CD14-positive monocyte (primary cell): Measurements from ENCODE around the gene XPR1. TPM values are rescaled to one million over a fixed set of nuclear protein-coding genes. Genes with fewer than 3 reads are reported as not detected.

Experiments
- DNase-seq, 3 donors: peaks; one replicate each; pipeline ENCODE4 v3.0.0-alpha.2; 2011 to 2022
- H2AFZ ChIP-seq: 2 replicates; pipeline ENCODE4 v1.6.0; 2012; ENCODE audit warnings: mild to moderate bottlenecking, low read depth, low read length, inconsistent platforms; ENCODE audit not compliant: insufficient read depth, poor library complexity, severe bottlenecking
- H3K27ac ChIP-seq, 2 donors: 1 replicate in 1 of 2; 2 replicates in 1 of 2; pipeline ENCODE4 v1.5.1; 2012 to 2013; ENCODE audit warnings: low read length in 2 of 2, control low read depth in 1 of 2, inconsistent platforms in 1 of 2, low read depth in 1 of 2, mild to moderate bottlenecking in 1 of 2
- H3K27me3 ChIP-seq, 2 donors: one replicate each; pipeline versions ENCODE4 v1.6.0 to v1.6.1; 2011 to 2013; ENCODE audit warnings: low read length in 2 of 2; ENCODE audit not compliant: control insufficient read depth in 2 of 2, insufficient read depth in 2 of 2
- H3K36me3 ChIP-seq, 2 donors: replicated peaks in 1 of 2; 1 replicate in 1 of 2; 2 replicates in 1 of 2; pipeline versions ENCODE4 v1.5.1 to v1.6.1; 2012 to 2013; ENCODE audit warnings: low read length in 2 of 2, control low read depth in 1 of 2, inconsistent platforms in 1 of 2, mild to moderate bottlenecking in 1 of 2; ENCODE audit not compliant: insufficient read depth in 2 of 2, control insufficient read depth in 1 of 2
- H3K4me1 ChIP-seq, 2 donors: 1 replicate in 1 of 2; 2 replicates in 1 of 2; pipeline versions ENCODE4 v1.5.1 to v1.6.1; 2012 to 2013; ENCODE audit warnings: low read length in 2 of 2, control low read depth in 1 of 2, inconsistent platforms in 1 of 2, mild to moderate bottlenecking in 1 of 2, moderate library complexity in 1 of 2; ENCODE audit not compliant: insufficient read depth in 2 of 2, control insufficient read depth in 1 of 2
- H3K4me2 ChIP-seq: replicated peaks from 2 replicates; pipeline ENCODE3; 2012; ENCODE audit warnings: low read length, moderate library complexity, mild to moderate bottlenecking; ENCODE audit not compliant: poor library complexity, severe bottlenecking; ENCODE audit errors: extremely low read depth
- H3K4me3 ChIP-seq, 3 experiments: fragments of 200-600 bp in 1 of 3; sonication (generic) in 1 of 3; replicated peaks in 1 of 3; 1 replicate in 2 of 3; 2 replicates in 1 of 3; pipeline ENCODE4 v1.5.1; 2011 to 2013; ENCODE audit warnings: low read length in 3 of 3, mild to moderate bottlenecking in 3 of 3, control low read depth in 2 of 3, low read depth in 2 of 3, inconsistent platforms in 1 of 3, moderate library complexity in 1 of 3
- H3K79me2 ChIP-seq: 2 replicates; pipeline ENCODE4 v1.6.0; 2012; ENCODE audit warnings: mild to moderate bottlenecking, control low read depth, inconsistent platforms, low read length, moderate library complexity; ENCODE audit not compliant: insufficient read depth
- H3K9ac ChIP-seq: 2 replicates; pipeline ENCODE4 v1.6.0; 2017; ENCODE audit warnings: low read length, mild to moderate bottlenecking; ENCODE audit not compliant: insufficient read depth, poor library complexity, severe bottlenecking
- H3K9me3 ChIP-seq, 2 donors: replicated peaks in 1 of 2; 1 replicate in 1 of 2; 2 replicates in 1 of 2; pipeline versions ENCODE4 v1.5.1 to v1.6.1; 2012 to 2013; ENCODE audit warnings: low read length in 2 of 2, control low read depth in 1 of 2; ENCODE audit not compliant: control insufficient read depth in 1 of 2, insufficient read depth in 1 of 2
- H4K20me1 ChIP-seq: 2 replicates; pipeline ENCODE4 v1.6.0; 2012; ENCODE audit warnings: mild to moderate bottlenecking, low read length, control low read depth, moderate library complexity; ENCODE audit not compliant: insufficient read depth
- H3K27ac Mint-ChIP-seq, 7 donors: one replicate each; pipeline ENCODE4 v1.8.0; 2020; ENCODE audit warnings: mild to moderate bottlenecking in 7 of 7, mixed read lengths in 7 of 7, moderate library complexity in 6 of 7, inconsistent platforms in 2 of 7
- H3K27me3 Mint-ChIP-seq, 3 donors: one replicate each; pipeline ENCODE4 v1.8.0; 2021 to 2022; ENCODE audit warnings: low read depth in 3 of 3, mild to moderate bottlenecking in 3 of 3, mixed read lengths in 3 of 3, moderate library complexity in 3 of 3, inconsistent platforms in 1 of 3
- H3K36me3 Mint-ChIP-seq, 2 donors: one replicate each; pipeline ENCODE4 v1.8.0; 2020; ENCODE audit warnings: mixed read lengths in 2 of 2, inconsistent platforms in 1 of 2, mild to moderate bottlenecking in 1 of 2
- H3K4me1 Mint-ChIP-seq: one replicate; pipeline ENCODE4 v1.8.0; 2020; ENCODE audit warnings: mild to moderate bottlenecking, mixed read lengths
- H3K4me3 Mint-ChIP-seq, 2 donors: one replicate each; pipeline ENCODE4 v1.8.0; 2020; ENCODE audit warnings: mild to moderate bottlenecking in 2 of 2, mixed read lengths in 2 of 2, moderate library complexity in 1 of 2
- H3K9me3 Mint-ChIP-seq, 7 donors: one replicate each; pipeline ENCODE4 v1.8.0; 2020 to 2022; ENCODE audit warnings: mixed read lengths in 7 of 7, mild to moderate bottlenecking in 6 of 7, moderate library complexity in 6 of 7, inconsistent platforms in 2 of 7
- WGBS: methylation state at CpG from one replicate; pipeline ENCODE4 v1.1.5; 2013; ENCODE audit warnings: missing lambda C conversion rate; ENCODE audit not compliant: insufficient coverage; 5-methylcytosine and 5-hydroxymethylcytosine counted together
- intact Hi-C, 2 donors: fragments of 100-400 bp; cut with micrococcal nuclease; formaldehyde crosslinking; loops; one replicate each; pipeline versions ENCODE4 v1.15.0 to v1.15.1; 2023
- polyA plus RNA-seq, 3 donors: library from polyadenylated mRNA; depleted of rRNA in 1 of 3; unstranded in 2 of 3; stranded (reverse) in 1 of 3; fragments of 300-500 nt in 2 of 3; fragments of >200 nt in 1 of 3; fragmentation: Illumina TruSeq in 2 of 3; gene quantifications; 1 replicate in 2 of 3; 2 replicates in 1 of 3; pipeline ENCODE4 v1.2.3, GENCODE V29; 2012 to 2021
- TF ChIP-seq, protein P1 (sequence below): fragments of 200-600 bp; IDR thresholded peaks from one replicate; pipeline ENCODE4 v1.8.0; 2022; ENCODE audit warnings: antibody characterized with exemption, mild to moderate bottlenecking

The XPR1 gene
- polyA plus RNA-seq, 3 donors = 4.7 to 12.5 (median 8.7) TPM

DNA sequence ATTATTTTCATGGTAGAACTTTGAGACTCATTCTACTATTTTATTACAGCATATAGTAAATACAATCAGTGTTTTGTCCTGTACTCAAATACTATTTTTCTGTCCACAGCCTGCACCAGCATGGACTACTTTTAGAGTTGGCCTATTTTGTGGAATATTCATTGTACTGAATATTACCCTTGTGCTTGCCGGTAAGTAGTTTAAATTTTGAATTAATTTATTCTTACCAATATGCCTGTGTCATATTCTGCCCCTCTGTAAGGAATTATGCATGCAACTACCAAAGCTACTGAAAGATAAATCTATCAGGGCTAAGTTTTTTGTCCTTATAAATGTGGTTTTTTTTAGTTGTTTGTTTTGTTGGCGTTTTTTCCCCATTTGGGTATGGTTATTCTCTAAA is 179.5 kb downstream of the XPR1 start:
- H3K36me3 ChIP-seq = peaks cover 17 to 36% of the 10 kb centered on the region in 2 donors
- TF ChIP-seq, protein P1, sequence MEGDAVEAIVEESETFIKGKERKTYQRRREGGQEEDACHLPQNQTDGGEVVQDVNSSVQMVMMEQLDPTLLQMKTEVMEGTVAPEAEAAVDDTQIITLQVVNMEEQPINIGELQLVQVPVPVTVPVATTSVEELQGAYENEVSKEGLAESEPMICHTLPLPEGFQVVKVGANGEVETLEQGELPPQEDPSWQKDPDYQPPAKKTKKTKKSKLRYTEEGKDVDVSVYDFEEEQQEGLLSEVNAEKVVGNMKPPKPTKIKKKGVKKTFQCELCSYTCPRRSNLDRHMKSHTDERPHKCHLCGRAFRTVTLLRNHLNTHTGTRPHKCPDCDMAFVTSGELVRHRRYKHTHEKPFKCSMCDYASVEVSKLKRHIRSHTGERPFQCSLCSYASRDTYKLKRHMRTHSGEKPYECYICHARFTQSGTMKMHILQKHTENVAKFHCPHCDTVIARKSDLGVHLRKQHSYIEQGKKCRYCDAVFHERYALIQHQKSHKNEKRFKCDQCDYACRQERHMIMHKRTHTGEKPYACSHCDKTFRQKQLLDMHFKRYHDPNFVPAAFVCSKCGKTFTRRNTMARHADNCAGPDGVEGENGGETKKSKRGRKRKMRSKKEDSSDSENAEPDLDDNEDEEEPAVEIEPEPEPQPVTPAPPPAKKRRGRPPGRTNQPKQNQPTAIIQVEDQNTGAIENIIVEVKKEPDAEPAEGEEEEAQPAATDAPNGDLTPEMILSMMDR = no peak
- H3K9me3 ChIP-seq = no peaks in the 10 kb centered on the region
- no peaks in the 10 kb centered on the region for H3K27me3 ChIP-seq
- no peak overlapping the region for H2AFZ ChIP-seq
- no peak overlapping the region for H3K4me2 ChIP-seq
- H3K4me3 Mint-ChIP-seq = no peak overlapping the region
- H3K36me3 Mint-ChIP-seq = peaks cover 45 to 47% of the 10 kb centered on the region in 2 donors
- no peaks in the 10 kb centered on the region for H3K4me1 Mint-ChIP-seq
- H3K4me3 ChIP-seq = no peak overlapping the region
- peaks cover 0 to 2% (median 0%) of the 10 kb centered on the region in 7 donors for H3K9me3 Mint-ChIP-seq
- H3K27me3 Mint-ChIP-seq = no peaks in the 10 kb centered on the region
- H3K79me2 ChIP-seq = no peaks in the 10 kb centered on the region
- no peaks in the 10 kb centered on the region for H3K4me1 ChIP-seq
- no peak overlapping the region for H3K9ac ChIP-seq
- intact Hi-C loops = no loop called here
- no peak for DNase-seq
- H3K27ac Mint-ChIP-seq = no peak overlapping the region
- WGBS = no CpG with 5 or more reads among the region's 2 CpGs
- no peaks in the 10 kb centered on the region for H4K20me1 ChIP-seq
- H3K27ac ChIP-seq = no peak overlapping the region

DNA sequence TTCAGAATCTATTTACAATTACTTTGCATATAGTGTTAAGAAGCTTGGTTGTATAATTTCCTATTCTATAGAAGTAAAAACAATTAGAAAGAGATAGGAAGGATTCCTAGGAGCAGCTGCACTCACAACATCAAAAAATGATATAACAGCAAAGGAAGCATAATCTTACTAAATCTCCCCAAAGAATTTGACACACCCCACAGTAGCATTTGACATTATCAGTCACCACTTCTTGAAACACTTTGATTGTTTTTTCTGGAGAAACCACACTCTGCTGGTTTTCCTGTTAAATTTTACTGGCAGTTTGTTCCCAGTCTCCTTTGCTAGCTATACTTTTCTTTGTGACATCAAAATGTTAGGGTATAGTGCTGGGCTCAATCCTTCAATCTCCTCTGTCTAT is 180.1 kb downstream of the XPR1 start:
- H3K9me3 Mint-ChIP-seq = peaks cover 0 to 2% (median 0%) of the 10 kb centered on the region in 7 donors
- no peaks in the 10 kb centered on the region for H3K4me1 ChIP-seq
- no peak overlapping the region for H3K27ac Mint-ChIP-seq

More for the DNA sequence above, 180.1 kb downstream of the XPR1 start:
- peaks cover 40 to 42% of the 10 kb centered on the region in 2 donors for H3K36me3 Mint-ChIP-seq
- no peak overlapping the region for H3K4me2 ChIP-seq
- H3K4me3 ChIP-seq = no peak overlapping the region
- DNase-seq = no peak
- H3K4me3 Mint-ChIP-seq = no peak overlapping the region
- H3K9me3 ChIP-seq = no peaks in the 10 kb centered on the region
- H4K20me1 ChIP-seq = no peaks in the 10 kb centered on the region
- H3K27me3 ChIP-seq = no peaks in the 10 kb centered on the region
- TF ChIP-seq, protein P1 = no peak
- H3K4me1 Mint-ChIP-seq = no peaks in the 10 kb centered on the region
- H3K79me2 ChIP-seq = no peaks in the 10 kb centered on the region
- no peak overlapping the region for H3K9ac ChIP-seq
- H2AFZ ChIP-seq = no peak overlapping the region
- H3K27ac ChIP-seq = no peak overlapping the region
- intact Hi-C loops = no loop called here
- H3K36me3 ChIP-seq = peaks cover 12 to 30% of the 10 kb centered on the region in 2 donors
- H3K27me3 Mint-ChIP-seq = no peaks in the 10 kb centered on the region
